GM19452 (cell line): Measurements from ENCODE around the gene SACS.
"Not testable (repeated sequence)": the region's sequence is repeated elsewhere in the genome, so short reads cannot be mapped to it uniquely, and the experiment has no call there.

Experiments used
- ATAC-seq: cut with Tn5 transposase; IDR thresholded peaks from one replicate; pipeline ENCODE4 v1.9.1; 2021; ENCODE audit not compliant: unreplicated experiment

The SACS gene

GRCh38 chr13:23456437-23457210 lies 23.1 kb upstream of the SACS start:
- ATAC-seq = no peak

GRCh38 chr13:23455401-23456185 lies 22.1 kb upstream of the SACS start:
- no peak for ATAC-seq

GRCh38 chr13:23453132-23453531 lies 19.6 kb upstream of the SACS start:
- ATAC-seq = no peak

- no peak for ATAC-seq
Measured at GRCh38 chr13:23450340-23451046, 17.0 kb upstream of the SACS start.

GRCh38 chr13:23449398-23450162 lies 16.1 kb upstream of the SACS start:
- ATAC-seq = no peak

- no peak for ATAC-seq
Measured at GRCh38 chr13:23447927-23448326, 14.4 kb upstream of the SACS start.

GRCh38 chr13:23445794-23446193 lies 12.3 kb upstream of the SACS start:
- ATAC-seq = no peak

- no peak for ATAC-seq
Measured at GRCh38 chr13:23443878-23444277, 10.4 kb upstream of the SACS start.

- no peak for ATAC-seq
Measured at GRCh38 chr13:23443110-23443509, 9.6 kb upstream of the SACS start.

GRCh38 chr13:23440821-23441618 lies 7.5 kb upstream of the SACS start:
- ATAC-seq = no peak

GRCh38 chr13:23440324-23440723 lies 6.8 kb upstream of the SACS start:
- not testable (repeated sequence) for ATAC-seq

GRCh38 chr13:23437916-23438315 lies 4.4 kb upstream of the SACS start:
- ATAC-seq = no peak

- no peak for ATAC-seq
Measured at GRCh38 chr13:23436680-23437079, 3.2 kb upstream of the SACS start.

GRCh38 chr13:23434491-23434890 lies 989 bp upstream of the SACS start:
- no peak for ATAC-seq

GRCh38 chr13:23432626-23433025 lies 876 bp downstream of the SACS start:
- no peak for ATAC-seq

- no peak for ATAC-seq
Measured at GRCh38 chr13:23430664-23431063, 2.8 kb downstream of the SACS start.

- no peak for ATAC-seq
Measured at GRCh38 chr13:23427881-23428528, 5.5 kb downstream of the SACS start.

- no peak for ATAC-seq
Measured at GRCh38 chr13:23427342-23427843, 6.1 kb downstream of the SACS start.

- ATAC-seq = no peak
Measured at GRCh38 chr13:23421596-23421995, 11.9 kb downstream of the SACS start.
